ENCODE data around the gene LIMS2.

The LIMS2 gene

DNA sequence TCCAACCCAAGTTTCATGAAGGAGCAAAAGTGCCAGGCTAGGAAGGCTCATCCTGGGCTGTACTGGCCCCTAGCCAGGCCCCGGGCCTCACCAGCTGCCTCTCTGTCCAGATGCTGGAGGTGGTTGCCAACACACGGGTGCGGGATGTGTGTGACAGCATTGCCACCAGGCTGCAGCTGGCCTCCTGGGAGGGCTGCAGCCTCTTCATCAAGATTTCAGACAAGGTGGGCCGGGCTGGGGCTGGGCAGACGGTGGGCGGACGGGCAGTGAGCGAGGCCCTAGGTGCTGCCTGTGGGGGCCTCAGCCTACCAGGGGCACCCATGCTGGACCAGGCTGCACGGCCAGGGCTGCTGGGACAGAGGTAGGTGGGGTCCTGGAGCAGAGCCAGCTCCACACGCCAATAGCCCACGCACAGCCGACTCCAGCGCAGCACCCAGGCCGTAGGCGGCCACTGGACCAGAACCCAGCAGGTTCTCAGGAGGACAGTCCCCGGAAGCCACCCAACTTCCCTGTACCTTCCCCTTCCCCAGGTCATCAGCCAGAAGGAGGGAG, 41.2 kb downstream of the LIMS2 start:
- no peak for DNase-seq (ENCODE audit: low read depth in 2 of 2)

DNA sequence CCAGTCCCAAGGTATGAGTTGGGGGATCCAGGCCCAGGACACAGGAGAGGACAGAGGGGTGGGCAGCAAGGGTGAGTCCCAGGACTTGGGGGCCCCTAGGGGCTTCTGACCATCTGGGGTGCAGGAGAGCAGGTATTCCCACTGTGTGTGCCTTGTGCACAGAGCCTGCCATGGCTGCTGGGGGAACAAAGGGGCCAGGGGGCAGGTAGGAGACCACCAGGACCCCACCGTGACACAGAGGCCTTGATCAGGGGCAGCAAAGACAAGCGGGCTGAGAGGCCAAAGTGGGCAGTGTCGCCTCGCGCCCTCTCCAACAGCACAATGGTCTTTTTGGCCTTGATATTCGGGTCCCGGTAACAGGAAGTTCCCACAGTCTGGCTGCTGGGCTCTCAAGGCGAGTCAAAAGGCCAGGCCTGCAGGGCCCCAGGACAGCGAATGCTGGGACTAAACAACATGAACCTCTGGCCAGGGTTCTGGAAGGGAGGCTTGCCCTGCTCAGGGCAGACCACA, 41.7 kb downstream of the LIMS2 start:
- no peak for DNase-seq (ENCODE audit: low read depth in 2 of 2)

GRCh38 chr2:127632592-127633489, 42.5 kb downstream of the LIMS2 start:
- no peak for DNase-seq (ENCODE audit: low read depth in 2 of 2)

GRCh38 chr2:127631997-127632581, 43.2 kb downstream of the LIMS2 start:
- DNase-seq (ENCODE audit: low read depth in 2 of 2), result no peak

DNA sequence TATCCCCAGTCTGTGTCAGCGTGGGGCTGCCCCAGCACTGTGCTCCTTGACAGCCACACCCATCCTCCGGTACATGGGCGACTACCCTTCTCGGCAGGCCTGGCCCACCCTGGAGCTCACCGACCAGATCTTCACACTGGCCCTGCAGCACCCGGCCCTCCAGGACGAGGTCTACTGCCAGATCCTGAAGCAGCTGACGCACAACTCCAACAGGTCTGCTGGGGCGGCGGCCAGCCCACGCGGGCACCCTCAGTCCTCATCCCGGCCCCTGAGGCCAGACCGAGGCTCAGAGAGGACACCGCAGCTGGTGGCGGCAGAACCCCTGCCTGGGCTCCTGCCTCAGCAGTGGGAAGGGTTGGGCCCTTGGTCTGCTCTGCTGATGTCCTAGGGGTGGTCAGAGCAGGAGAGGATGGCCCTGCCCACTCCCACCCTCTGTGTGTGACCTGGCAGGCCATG, 43.8 kb downstream of the LIMS2 start:
- DNase-seq (ENCODE audit: low read depth in 2 of 2), result no peak

DNA sequence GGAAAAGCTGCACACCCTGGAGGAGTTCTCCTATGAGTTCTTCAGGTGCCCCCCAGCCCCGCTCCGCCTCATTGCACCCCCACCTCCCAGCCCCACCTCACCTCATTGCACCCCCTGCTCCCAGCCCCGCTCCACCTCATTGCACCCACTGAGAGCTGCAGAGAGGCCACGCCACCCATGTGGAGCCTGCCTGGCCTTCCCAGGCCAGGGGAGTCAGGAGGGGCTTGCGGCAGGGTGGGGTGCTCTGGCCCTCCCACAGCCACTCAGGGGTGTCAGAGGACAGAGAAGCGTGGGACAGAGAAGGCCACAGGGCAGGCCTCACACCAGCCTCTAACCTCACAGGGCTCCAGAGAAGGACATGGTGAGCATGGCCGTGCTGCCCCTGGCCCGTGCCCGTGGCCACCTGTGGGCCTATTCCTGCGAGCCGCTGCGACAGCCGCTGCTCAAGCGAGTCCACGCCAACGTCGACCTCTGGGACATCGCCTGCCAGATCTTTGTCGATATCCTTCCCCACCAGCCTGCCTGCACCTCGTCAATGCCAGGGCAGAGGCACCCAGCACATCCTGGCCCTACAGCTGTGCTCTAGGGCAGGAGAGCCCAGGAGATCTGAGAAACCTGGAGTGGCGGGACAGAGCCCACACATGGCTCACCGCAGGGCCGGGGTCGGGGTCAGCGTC, 44.3 kb downstream of the LIMS2 start:
- DNase-seq (ENCODE audit: low read depth in 2 of 2), result no peak

DNA sequence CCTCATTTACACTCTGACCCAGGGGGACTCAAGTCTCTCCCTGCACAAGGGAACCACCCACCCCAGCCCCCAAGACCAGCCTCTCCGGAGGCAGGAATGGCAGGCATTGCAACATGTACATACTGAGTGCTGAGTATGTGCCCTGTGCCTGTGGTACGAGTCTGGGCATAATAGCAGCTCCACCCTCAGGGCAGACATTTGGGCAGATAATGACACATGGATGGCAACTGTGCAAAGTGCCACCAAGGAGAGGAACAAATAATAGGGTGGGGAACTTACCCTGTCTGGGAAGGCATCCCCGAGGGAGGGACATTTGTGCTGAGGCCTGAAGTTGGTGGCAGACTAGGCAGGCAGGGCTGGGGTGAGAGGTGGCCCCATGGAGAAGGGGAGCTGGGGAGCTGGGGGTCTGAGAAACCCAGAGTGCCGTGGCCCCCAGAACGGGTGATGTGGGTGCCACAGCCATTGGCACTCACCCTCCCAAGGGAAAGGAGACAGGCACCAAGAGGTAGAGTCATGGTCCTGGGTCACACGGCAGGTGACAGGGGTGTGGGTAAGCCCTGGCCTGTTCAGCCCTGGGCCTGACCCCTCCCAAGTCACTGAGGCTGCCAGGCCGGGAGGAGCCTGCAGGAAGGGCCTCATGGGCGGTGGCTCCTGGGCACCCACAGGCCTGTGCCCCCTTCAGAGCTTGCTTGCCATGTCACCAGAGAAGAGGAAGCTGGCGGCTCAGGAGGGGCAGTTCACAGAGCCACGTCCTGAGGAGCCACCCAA, 45.0 kb downstream of the LIMS2 start:
- DNase-seq (ENCODE audit: low read depth in 2 of 2), result no peak

- no peak for DNase-seq (ENCODE audit: low read depth in 2 of 2)
Measured at GRCh38 chr2:127629637-127630036, 45.7 kb downstream of the LIMS2 start.

DNA sequence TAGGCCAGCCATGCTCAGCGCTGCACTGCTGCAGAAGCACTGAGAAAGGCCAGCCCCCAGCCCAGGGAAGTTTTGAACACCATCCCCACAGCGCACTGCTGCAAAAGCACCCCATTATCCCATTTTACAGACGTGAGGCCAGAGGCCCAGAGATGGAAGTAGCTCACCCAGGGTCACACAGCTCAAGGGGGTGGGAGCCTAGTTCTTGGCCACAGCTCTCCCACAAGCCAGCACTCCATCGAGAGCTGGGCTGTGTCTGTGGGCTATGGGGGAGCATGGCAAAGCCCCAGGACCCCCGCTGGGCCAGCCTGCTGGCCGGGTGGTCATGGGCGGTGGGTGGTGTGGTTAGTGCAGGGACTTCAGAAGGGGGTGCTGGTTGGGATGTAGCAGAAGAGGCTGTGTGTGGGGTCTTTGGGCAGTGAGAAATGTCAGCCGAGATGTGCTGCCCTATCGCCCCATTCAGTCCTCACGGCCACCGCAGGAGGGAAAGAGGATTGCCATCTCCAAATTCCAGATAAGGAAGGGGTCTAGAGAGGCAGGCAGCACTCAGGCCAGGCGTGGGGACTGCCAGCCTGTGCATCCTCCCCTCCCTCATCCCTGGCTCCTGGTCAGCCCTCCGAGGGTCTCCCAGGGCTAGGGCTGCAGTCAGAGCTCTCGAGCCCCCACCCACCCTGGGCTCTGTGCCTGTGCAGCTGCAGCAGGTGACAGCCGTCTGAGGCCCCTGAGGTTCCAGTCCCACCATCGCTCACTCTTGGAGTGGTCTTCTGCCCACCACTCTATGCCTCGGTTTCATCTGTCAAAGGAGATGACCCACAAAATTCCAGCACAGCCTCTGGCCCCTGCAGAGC, 46.3 kb downstream of the LIMS2 start:
- no peak for DNase-seq (ENCODE audit: low read depth in 2 of 2)

DNA sequence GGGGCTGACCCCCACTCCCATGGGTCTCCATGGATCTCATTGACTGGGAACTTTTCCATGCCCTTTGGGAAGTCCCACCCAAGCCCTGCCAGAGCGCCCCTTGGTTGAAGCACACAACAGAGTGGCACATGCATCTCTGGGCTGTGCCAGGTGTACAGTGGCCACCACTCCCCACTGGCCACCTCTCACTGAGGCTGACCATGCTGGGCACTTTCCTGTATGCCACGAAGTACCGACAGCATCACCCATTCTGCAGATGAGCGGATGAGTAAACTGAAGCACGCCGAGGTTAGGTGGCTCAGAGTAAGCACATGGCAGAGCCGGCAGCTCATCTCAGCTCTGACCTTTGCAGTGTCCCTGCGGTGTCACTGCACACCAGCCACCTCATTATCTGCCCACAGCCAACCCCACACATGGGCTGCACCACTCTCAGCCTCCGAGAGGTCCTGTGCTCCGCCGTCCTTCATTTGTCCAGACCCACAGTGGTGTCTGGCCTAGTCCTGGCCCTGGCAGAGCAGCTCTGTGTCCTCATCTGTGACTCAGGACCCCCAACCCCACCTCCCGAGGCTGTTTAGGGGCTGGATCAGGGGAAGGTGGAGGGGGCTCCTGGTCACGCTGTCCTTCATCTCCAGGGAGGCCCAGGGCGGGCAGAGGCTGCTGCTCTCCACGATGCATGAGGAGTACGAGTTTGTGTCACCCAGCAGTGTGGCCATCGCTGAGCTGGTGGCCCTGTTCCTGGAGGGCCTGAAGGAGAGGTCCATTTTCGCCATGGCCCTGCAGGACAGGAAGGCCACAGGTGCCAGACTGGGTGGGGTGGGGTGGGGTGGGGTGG, 47.4 kb downstream of the LIMS2 start:
- DNase-seq (ENCODE audit: low read depth in 2 of 2), result no peak

- DNase-seq (ENCODE audit: low read depth in 2 of 2), result no peak
Measured at GRCh38 chr2:127626917-127627739, 48.2 kb downstream of the LIMS2 start.

DNA sequence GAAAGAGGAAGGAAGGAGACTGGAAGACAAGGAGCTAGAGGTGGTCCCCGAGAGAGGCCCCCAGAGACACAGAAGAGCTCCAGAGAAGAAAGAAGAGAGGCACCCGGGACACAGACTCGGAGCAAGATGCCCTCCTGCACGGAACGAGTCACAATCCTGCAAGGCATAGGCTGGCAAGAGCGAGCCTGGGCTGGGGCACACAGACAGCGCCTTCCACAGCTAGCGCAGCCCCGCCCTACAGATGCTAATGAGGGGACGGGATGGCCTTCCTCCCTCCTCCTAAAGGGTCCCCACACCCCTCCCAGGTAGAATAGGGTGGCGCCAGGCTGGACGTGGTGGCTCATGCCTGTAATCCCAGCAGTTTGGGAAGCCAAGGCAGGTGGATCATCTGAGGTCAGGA, 49.2 kb downstream of the LIMS2 start:
- DNase-seq (ENCODE audit: low read depth in 2 of 2), result no peak

DNA sequence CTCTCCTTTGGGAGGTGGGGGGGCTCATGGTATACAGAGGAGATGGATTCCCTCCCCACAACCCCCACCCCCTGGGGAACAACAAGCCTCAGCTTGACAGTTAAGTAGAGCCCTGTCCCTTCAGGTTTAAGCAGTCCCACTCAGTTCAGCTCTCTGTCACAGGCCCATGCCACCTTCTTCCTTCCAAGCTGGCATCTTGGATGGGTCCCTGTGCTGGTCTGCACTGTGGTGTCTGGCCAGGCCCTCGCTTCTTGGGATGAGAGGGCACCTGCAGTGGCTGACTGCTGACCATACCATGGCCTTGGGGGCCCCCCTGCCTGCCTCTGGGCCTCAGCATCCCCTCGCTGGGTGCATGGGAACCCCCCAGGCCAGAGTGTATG, 49.8 kb downstream of the LIMS2 start:
- DNase-seq (ENCODE audit: low read depth in 2 of 2), result no peak

DNA sequence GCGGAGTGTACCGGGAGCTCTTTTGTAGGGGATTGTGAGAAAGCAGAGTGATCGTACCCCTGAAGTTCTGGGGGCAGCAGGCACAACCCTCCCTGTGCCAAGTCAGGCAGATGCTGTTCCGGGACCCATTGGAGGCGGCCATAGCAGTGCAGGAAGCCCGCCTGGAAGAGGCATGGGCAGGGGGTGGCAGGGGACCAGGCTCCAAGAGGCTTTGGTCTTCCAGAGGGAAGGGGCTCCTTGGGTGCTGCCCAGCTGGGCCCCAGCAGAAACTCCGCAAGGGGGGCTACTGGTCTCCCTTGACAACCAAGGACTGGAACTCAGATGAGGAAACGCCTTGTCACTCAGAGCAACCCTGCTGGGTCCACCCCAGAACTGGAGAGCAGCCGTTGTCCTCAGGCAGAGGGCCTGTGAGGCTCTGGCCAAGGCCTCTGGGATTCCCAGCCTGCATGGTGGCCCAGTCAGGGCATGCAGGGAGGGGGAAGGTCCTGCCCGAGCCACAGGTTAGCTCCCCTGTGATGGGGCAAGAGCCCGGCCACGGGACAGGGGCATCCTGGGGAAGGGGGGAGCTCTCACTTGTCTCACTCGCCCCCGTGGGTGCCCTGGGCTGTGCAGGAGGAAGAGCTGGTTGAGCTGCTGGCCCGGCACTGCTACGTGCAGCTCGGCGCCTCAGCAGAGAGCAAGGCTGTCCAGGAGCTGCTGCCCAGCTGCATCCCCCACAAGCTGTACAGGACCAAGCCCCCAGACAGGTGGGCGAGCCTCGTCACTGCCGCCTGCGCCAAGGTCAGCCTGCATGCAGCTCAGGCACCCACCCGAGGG, 50.4 kb downstream of the LIMS2 start:
- no peak for DNase-seq (ENCODE audit: low read depth in 2 of 2)

DNA sequence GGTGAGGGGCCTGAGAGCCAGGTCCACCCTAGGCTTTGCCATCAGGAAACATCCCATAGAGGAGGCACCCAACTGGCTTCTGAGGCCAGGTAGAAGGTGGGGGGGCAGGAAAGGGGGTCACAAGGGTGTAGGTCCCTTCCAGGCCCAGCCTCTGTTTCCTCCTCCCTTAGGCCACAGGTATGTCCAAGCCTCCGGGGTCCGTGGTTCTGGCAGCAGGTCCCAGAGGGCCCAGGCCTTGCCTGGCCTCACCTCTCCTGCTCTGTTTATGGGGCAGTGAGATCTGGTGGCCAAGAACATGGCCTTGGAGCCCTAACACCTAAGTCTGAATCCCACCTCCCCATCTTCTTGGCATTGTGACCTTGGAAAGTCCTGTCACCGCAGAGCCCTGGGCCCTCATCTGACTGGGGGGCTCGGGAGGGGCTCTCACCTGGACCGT, 51.0 kb downstream of the LIMS2 start:
- no peak for DNase-seq (ENCODE audit: low read depth in 2 of 2)

- DNase-seq (ENCODE audit: low read depth in 2 of 2), result no peak
Measured at GRCh38 chr2:127623388-127624319, 51.7 kb downstream of the LIMS2 start.
